ENCODE data around the gene TP53BP2. TPM values are rescaled to one million over a fixed set of nuclear protein-coding genes. Genes with fewer than 3 reads are reported as not detected.
A peak's percentile ranks its signal among the peaks of the same experiment; 100 is the strongest.
"Not testable (repeated sequence)": the region's sequence is repeated elsewhere in the genome, so short reads cannot be mapped to it uniquely, and the experiment has no call there.

The TP53BP2 gene
- total and polyA plus RNA-seq, 2 donors, result 15.4 to 42.8 TPM

GRCh38 chr1:223754681-223755431 lies 90.9 kb downstream of the TP53BP2 start:
- Histone ChIP-seq H3K4me3 (ENCODE audit: low read depth, low read length) (no peak overlapping the region), H3K36me3 (ENCODE audit: insufficient read depth) (peaks cover 7% of the 10 kb centered on the region), H3K4me1 (ENCODE audit: insufficient read depth) (no peaks in the 10 kb centered on the region), H3K27ac (ENCODE audit: low read depth) (no peak overlapping the region)
- WGBS, result 95% methylated on average over 17 of the region's 17 CpGs
- no peak for DNase-seq (ENCODE audit: extremely low spot score)

DNA sequence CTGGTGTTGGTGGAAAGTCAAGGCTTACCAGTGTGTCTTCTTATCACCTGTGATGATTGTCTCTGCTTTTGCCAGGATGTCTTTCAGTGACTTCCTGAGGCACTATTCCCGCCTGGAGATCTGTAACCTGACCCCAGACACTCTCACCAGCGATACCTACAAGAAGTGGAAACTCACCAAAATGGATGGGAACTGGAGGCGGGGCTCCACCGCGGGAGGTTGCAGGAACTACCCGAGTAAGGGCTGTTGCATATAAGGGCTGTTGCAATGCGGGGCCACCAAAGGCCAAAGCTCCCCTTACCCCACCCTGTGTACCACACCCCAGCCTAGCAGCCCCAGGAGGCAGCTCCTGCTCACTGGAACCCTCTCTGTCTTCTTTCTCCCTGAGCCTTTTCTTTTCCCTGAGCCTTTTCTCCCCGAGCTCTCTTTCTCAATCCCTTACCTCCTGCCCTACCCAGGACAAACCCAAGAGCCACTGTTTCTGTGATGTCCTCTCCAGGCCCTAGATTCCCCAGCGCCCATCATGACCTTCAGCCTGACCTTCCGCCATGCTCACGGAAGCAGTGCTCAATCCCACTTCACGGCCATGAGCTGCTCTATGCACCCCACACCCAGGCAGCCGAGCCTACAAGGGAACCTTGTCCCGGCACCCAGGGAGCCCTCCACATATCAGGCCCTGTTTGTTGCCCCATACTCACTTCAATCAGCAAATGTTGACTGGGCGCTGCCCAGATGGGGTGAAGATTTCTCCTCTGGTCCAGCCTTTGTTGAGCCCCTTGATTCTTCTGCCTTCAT lies 92.8 kb downstream of the TP53BP2 start:
- no peak overlapping the region for H3K27ac ChIP-seq (ENCODE audit: low read depth)
- peaks cover 7% of the 10 kb centered on the region for H3K36me3 ChIP-seq (ENCODE audit: insufficient read depth)
- no peaks in the 10 kb centered on the region for H3K4me1 ChIP-seq (ENCODE audit: insufficient read depth)
- no peak for DNase-seq (ENCODE audit: extremely low spot score)
- H3K4me3 ChIP-seq (ENCODE audit: low read depth, low read length), result no peak overlapping the region
- whole genome bisulfite sequencing, result 85% methylated on average over 15 of the region's 15 CpGs

- peaks cover 7% of the 10 kb centered on the region for H3K36me3 ChIP-seq (ENCODE audit: insufficient read depth)
Measured at GRCh38 chr1:223751696-223752095, 94.1 kb downstream of the TP53BP2 start.

GRCh38 chr1:223750730-223751570 lies 94.8 kb downstream of the TP53BP2 start:
- 94% methylated on average over 13 of the region's 13 CpGs for WGBS
- Histone ChIP-seq H3K36me3 (ENCODE audit: insufficient read depth) (peaks cover 6% of the 10 kb centered on the region), H3K27ac (ENCODE audit: low read depth) (no peak overlapping the region), H3K4me3 (ENCODE audit: low read depth, low read length) (no peak overlapping the region), H3K4me1 (ENCODE audit: insufficient read depth) (no peaks in the 10 kb centered on the region)
- no peak for DNase-seq (ENCODE audit: extremely low spot score)

More at GRCh38 chr1:223751696-223752095, 94.1 kb downstream of the TP53BP2 start:
- Histone ChIP-seq H3K4me1 (ENCODE audit: insufficient read depth) (no peaks in the 10 kb centered on the region), H3K4me3 (ENCODE audit: low read depth, low read length) (no peak overlapping the region), H3K27ac (ENCODE audit: low read depth) (no peak overlapping the region)
- WGBS, result 90% methylated on average over 4 of the region's 4 CpGs
- DNase-seq (ENCODE audit: extremely low spot score), result no peak

- WGBS, result 5% methylated on average over 61 of the region's 61 CpGs
- Histone ChIP-seq H3K4me1 (ENCODE audit: insufficient read depth) (no peaks in the 10 kb centered on the region), H3K4me3 (ENCODE audit: low read depth, low read length) (peak overlapping the region; percentile 25), H3K36me3 (ENCODE audit: insufficient read depth) (peaks cover 3% of the 10 kb centered on the region), H3K27ac (ENCODE audit: low read depth) (peak overlapping the region; percentile 47)
- no peak for DNase-seq (ENCODE audit: extremely low spot score)
Measured at GRCh38 chr1:223748773-223749733, 96.7 kb downstream of the TP53BP2 start.

DNA sequence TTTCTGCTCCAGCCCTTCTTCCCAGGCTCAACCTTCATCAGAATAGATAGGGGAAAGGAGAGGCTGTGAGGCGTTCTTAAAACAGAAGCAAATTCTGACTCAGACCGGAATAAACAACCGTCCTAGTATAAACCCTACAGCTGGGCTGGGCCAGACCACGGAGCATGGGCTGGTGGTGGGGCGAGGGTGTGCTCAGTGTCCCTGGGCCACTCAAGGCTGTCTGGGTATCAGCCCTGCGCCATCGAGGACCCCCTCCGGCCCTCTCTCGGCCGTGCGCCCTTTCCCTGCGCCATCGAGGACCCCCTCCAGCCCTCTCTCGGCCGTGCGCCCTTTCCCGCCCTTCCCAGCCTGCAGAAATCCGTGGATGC lies 97.4 kb downstream of the TP53BP2 start:
- peak overlapping the region; percentile 47 for H3K27ac ChIP-seq (ENCODE audit: low read depth)
- H3K4me3 ChIP-seq (ENCODE audit: low read depth, low read length), result peak overlapping the region; percentile 25
- no peaks in the 10 kb centered on the region for H3K4me1 ChIP-seq (ENCODE audit: insufficient read depth)
- 18% methylated on average over 18 of the region's 18 CpGs for WGBS
- H3K36me3 ChIP-seq (ENCODE audit: insufficient read depth), result peaks cover 3% of the 10 kb centered on the region
- DNase-seq (ENCODE audit: extremely low spot score), result no peak

- peaks cover 3% of the 10 kb centered on the region for H3K36me3 ChIP-seq (ENCODE audit: insufficient read depth)
- H3K4me3 ChIP-seq (ENCODE audit: low read depth, low read length), result no peak overlapping the region
- no peak for DNase-seq (ENCODE audit: extremely low spot score)
- WGBS, result 24% methylated on average over 4 of the region's 4 CpGs
- H3K27ac ChIP-seq (ENCODE audit: low read depth), result peak overlapping the region; percentile 29
- no peaks in the 10 kb centered on the region for H3K4me1 ChIP-seq (ENCODE audit: insufficient read depth)
Measured at GRCh38 chr1:223747838-223748335, 97.9 kb downstream of the TP53BP2 start.

GRCh38 chr1:223745731-223746130 lies 100.0 kb downstream of the TP53BP2 start:
- 82% methylated on average over 4 of the region's 4 CpGs for WGBS
- Histone ChIP-seq H3K4me3 (ENCODE audit: low read depth, low read length) (no peak overlapping the region), H3K27ac (ENCODE audit: low read depth) (no peak overlapping the region), H3K4me1 (ENCODE audit: insufficient read depth) (no peaks in the 10 kb centered on the region), H3K36me3 (ENCODE audit: insufficient read depth) (no peaks in the 10 kb centered on the region)
- DNase-seq (ENCODE audit: extremely low spot score), result no peak

GRCh38 chr1:223742856-223743517 lies 102.8 kb downstream of the TP53BP2 start:
- Histone ChIP-seq H3K27ac (ENCODE audit: low read depth) (no peak overlapping the region), H3K36me3 (ENCODE audit: insufficient read depth) (no peaks in the 10 kb centered on the region), H3K4me3 (ENCODE audit: low read depth, low read length) (no peak overlapping the region), H3K4me1 (ENCODE audit: insufficient read depth) (no peaks in the 10 kb centered on the region)
- 72% methylated on average over 9 of the region's 9 CpGs for WGBS
- no peak for DNase-seq (ENCODE audit: extremely low spot score)

GRCh38 chr1:223741861-223742260 lies 103.9 kb downstream of the TP53BP2 start:
- DNase-seq (ENCODE audit: extremely low spot score), result no peak
- Histone ChIP-seq H3K4me3 (ENCODE audit: low read depth, low read length) (no peak overlapping the region), H3K4me1 (ENCODE audit: insufficient read depth) (no peaks in the 10 kb centered on the region), H3K27ac (ENCODE audit: low read depth) (no peak overlapping the region), H3K36me3 (ENCODE audit: insufficient read depth) (no peaks in the 10 kb centered on the region)
- 94% methylated on average over 6 of the region's 6 CpGs for WGBS

DNA sequence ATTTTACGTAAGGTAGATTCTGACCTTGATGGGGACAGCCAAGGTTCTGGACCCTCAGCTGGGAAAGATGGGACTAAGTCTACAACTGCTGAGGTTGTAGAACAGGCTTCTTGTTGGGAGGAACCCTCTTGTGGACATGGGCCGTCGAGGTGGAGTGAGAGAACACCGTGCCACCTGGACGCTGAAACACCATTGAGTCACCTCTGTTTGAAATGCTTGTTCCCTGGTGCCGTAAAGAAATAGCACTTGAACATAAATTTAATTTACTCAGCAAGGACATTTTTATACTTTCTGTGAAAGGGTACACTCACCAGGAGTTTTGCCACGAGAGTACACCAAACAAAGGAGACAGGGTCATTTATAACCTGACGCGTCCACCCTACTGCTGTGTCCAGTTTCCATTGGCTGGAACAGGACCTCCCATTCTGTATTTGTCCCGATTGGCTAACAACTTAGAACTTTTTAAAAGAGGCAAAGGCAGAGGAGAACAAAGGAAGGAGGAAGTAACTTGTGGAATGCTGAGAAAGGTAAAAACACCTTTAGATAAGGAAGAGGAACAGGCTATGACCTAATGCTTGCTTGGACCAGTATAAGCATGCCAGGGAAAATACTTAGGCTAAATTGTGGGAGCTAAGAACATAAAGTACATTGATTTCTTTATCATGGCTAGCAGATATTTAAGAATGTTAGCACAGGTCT lies 105.6 kb downstream of the TP53BP2 start:
- not testable (repeated sequence) for H3K4me3 ChIP-seq (ENCODE audit: low read depth, low read length); DNase-seq (ENCODE audit: extremely low spot score); H3K27ac ChIP-seq (ENCODE audit: low read depth); H3K36me3 ChIP-seq (ENCODE audit: insufficient read depth); H3K4me1 ChIP-seq (ENCODE audit: insufficient read depth)
- 76% methylated on average over 10 of the region's 10 CpGs for WGBS
